Measurements from ENCODE around the gene PBXIP1.
"Not testable (repeated sequence)": the region's sequence is repeated elsewhere in the genome, so short reads cannot be mapped to it uniquely, and the experiment has no call there.

PBXIP1 gene

GRCh38 chr1:154994269-154994587, 38.3 kb upstream of the PBXIP1 start:
- no peak for DNase-seq (ENCODE audit: low read depth, low spot score)

GRCh38 chr1:154993572-154994268, 37.8 kb upstream of the PBXIP1 start, which contains the start of gene LENEP:
TSS of gene LENEP (plus strand) at chr1:154993586. CDS start at chr1:154993608, 22 bp downstream.
- no peak for DNase-seq (ENCODE audit: low read depth, low spot score)

GRCh38 chr1:154992721-154993571, 37.0 kb upstream of the PBXIP1 start:
- no peak for DNase-seq (ENCODE audit: low read depth, low spot score)

- no peak for DNase-seq (ENCODE audit: low read depth, low spot score)
Measured at GRCh38 chr1:154990276-154990675, 34.4 kb upstream of the PBXIP1 start.

GRCh38 chr1:154989195-154989860, 33.4 kb upstream of the PBXIP1 start:
- DNase-seq (ENCODE audit: low read depth, low spot score): no peak

GRCh38 chr1:154988058-154988954, 32.4 kb upstream of the PBXIP1 start:
- DNase-seq (ENCODE audit: low read depth, low spot score): no peak

GRCh38 chr1:154987326-154987725, 31.4 kb upstream of the PBXIP1 start:
- DNase-seq (ENCODE audit: low read depth, low spot score): no peak

GRCh38 chr1:154986736-154987135, 30.8 kb upstream of the PBXIP1 start:
- DNase-seq (ENCODE audit: low read depth, low spot score): not testable (repeated sequence)

GRCh38 chr1:154983776-154984466, 28.0 kb upstream of the PBXIP1 start:
- no peak for DNase-seq (ENCODE audit: low read depth, low spot score)

- DNase-seq (ENCODE audit: low read depth, low spot score): peak; percentile 100
Measured at GRCh38 chr1:154982897-154983648, 27.2 kb upstream of the PBXIP1 start, which contains the start of gene FLAD1. TSS of gene FLAD1 (plus strand) at chr1:154983344. CDS start at chr1:154983695, 351 bp downstream.

GRCh38 chr1:154982341-154982740, 26.4 kb upstream of the PBXIP1 start:
- DNase-seq (ENCODE audit: low read depth, low spot score): no peak

GRCh38 chr1:154978360-154978759, 22.5 kb upstream of the PBXIP1 start:
- no peak for DNase-seq (ENCODE audit: low read depth, low spot score)

GRCh38 chr1:154977762-154978161, 21.9 kb upstream of the PBXIP1 start:
- not testable (repeated sequence) for DNase-seq (ENCODE audit: low read depth, low spot score)

GRCh38 chr1:154975409-154976059, 19.6 kb upstream of the PBXIP1 start:
- DNase-seq (ENCODE audit: low read depth, low spot score): no peak

GRCh38 chr1:154974808-154975408, 19.0 kb upstream of the PBXIP1 start:
- DNase-seq (ENCODE audit: low read depth, low spot score): no peak

- peak; percentile 100 for DNase-seq (ENCODE audit: low read depth, low spot score)
Measured at GRCh38 chr1:154974102-154974807, 18.4 kb upstream of the PBXIP1 start, which contains the start of gene CKS1B. TSS of gene CKS1B (plus strand) at chr1:154974681. CDS start at chr1:154974746, 65 bp downstream.

- peak; percentile 93 for DNase-seq (ENCODE audit: low read depth, low spot score)
Measured at GRCh38 chr1:154973344-154974101, 17.6 kb upstream of the PBXIP1 start.
